Glutamatergic neuron (in vitro differentiated cells): ENCODE results near the gene NEGR1. TPM values are rescaled to one million over a fixed set of nuclear protein-coding genes. Genes with fewer than 3 reads are reported as not detected.

Source experiments
- DNase-seq: peaks from one replicate; pipeline ENCODE4 v3.0.0; 2022
- H3K27ac Mint-ChIP-seq: one replicate; pipeline ENCODE4 v1.8.0; 2020; ENCODE audit warnings: mild to moderate bottlenecking, mixed read lengths, inconsistent platforms; ENCODE audit not compliant: unreplicated experiment
- H3K27me3 Mint-ChIP-seq: one replicate; pipeline ENCODE4 v1.8.0; 2020; ENCODE audit warnings: mild to moderate bottlenecking, moderate library complexity, mixed read lengths, inconsistent platforms; ENCODE audit not compliant: unreplicated experiment
- H3K36me3 Mint-ChIP-seq: one replicate; pipeline ENCODE4 v1.8.0; 2020; ENCODE audit warnings: mild to moderate bottlenecking, mixed read lengths, inconsistent platforms; ENCODE audit not compliant: unreplicated experiment
- H3K4me1 Mint-ChIP-seq: one replicate; pipeline ENCODE4 v1.8.0; 2020; ENCODE audit warnings: mild to moderate bottlenecking, low read depth, mixed read lengths, inconsistent platforms; ENCODE audit not compliant: unreplicated experiment
- H3K4me3 Mint-ChIP-seq: one replicate; pipeline ENCODE4 v1.8.0; 2020; ENCODE audit warnings: mild to moderate bottlenecking, mixed read lengths, inconsistent platforms; ENCODE audit not compliant: unreplicated experiment
- H3K9me3 Mint-ChIP-seq: one replicate; pipeline ENCODE4 v1.8.0; 2020; ENCODE audit warnings: mild to moderate bottlenecking, moderate library complexity, mixed read lengths, inconsistent platforms; ENCODE audit not compliant: unreplicated experiment
- total RNA-seq: library from RNA; stranded (reverse); fragmentation: NEBNext Ultra II Directional; extraction: Animal tissue kit (Norgen Biotek cat#: 25700); gene quantifications from one replicate; pipeline ENCODE4 v1.2.1, GENCODE V29; 2021; ENCODE audit not compliant: unreplicated experiment
- TF ChIP-seq, protein P1 (sequence below): fragments of 200-600 bp; sonication (generic); IDR thresholded peaks from one replicate; pipeline ENCODE4 v1.5.0; 2021; ENCODE audit not compliant: partially characterized antibody, unreplicated experiment

The NEGR1 gene
- total RNA-seq, 1 donor from 2014 or later: 0.51 TPM

DNA sequence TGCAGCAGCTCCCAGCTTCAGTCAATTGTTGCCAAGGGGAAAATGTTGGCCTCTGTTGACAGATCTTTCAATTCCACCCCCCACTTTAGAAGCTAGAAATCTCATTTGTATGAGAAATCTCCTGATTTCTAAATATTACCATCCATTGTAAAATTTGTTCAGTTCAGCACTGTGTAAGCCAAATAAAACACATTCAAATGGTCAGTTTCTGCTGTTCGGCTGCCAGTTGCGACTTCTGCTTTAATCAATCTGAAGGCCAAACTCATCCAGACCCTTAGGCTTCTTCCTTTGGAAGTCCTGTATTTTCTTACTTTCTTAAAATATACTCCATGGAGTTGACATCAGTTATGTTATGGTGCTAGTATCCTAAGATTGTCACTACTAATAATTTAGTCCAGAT is 920.3 kb downstream of the NEGR1 start:
- DNase-seq: no peak
- Mint-ChIP-seq H3K27ac (no peak overlapping the region), H3K36me3 (no peaks in the 10 kb centered on the region), H3K4me3 (no peak overlapping the region), H3K4me1 (no peaks in the 10 kb centered on the region), H3K9me3 (no peaks in the 10 kb centered on the region), H3K27me3 (no peaks in the 10 kb centered on the region)
- TF ChIP-seq, protein P1, sequence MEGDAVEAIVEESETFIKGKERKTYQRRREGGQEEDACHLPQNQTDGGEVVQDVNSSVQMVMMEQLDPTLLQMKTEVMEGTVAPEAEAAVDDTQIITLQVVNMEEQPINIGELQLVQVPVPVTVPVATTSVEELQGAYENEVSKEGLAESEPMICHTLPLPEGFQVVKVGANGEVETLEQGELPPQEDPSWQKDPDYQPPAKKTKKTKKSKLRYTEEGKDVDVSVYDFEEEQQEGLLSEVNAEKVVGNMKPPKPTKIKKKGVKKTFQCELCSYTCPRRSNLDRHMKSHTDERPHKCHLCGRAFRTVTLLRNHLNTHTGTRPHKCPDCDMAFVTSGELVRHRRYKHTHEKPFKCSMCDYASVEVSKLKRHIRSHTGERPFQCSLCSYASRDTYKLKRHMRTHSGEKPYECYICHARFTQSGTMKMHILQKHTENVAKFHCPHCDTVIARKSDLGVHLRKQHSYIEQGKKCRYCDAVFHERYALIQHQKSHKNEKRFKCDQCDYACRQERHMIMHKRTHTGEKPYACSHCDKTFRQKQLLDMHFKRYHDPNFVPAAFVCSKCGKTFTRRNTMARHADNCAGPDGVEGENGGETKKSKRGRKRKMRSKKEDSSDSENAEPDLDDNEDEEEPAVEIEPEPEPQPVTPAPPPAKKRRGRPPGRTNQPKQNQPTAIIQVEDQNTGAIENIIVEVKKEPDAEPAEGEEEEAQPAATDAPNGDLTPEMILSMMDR: no peak

DNA sequence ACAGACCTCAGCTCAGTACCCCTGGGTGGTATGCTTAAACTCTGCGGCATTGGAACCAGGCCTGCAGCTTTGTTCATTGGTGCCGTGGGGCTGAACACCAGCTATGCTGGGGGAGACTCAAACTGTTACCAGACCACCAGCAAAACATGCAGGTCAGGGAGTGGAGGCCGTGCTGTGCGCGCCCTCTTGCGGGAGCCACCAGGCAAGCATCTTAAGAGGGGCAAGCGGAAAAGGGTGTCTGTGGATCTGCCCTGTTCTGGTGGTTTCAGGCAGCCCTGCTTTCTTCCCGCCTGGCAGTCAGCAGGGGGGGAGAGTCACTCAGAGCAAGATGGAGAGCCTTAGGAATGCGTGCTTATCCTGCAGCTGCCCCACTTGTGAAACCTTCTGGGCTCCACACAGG is 924.6 kb downstream of the NEGR1 start:
- no peaks in the 10 kb centered on the region for H3K4me1 Mint-ChIP-seq
- TF ChIP-seq, protein P1: peak; percentile 38
- no peak overlapping the region for H3K27ac Mint-ChIP-seq
- H3K4me3 Mint-ChIP-seq: no peak overlapping the region
- no peaks in the 10 kb centered on the region for H3K36me3 Mint-ChIP-seq
- DNase-seq: peak; percentile 37
- peaks cover under 1% of the 10 kb centered on the region for H3K9me3 Mint-ChIP-seq
- no peaks in the 10 kb centered on the region for H3K27me3 Mint-ChIP-seq

DNA sequence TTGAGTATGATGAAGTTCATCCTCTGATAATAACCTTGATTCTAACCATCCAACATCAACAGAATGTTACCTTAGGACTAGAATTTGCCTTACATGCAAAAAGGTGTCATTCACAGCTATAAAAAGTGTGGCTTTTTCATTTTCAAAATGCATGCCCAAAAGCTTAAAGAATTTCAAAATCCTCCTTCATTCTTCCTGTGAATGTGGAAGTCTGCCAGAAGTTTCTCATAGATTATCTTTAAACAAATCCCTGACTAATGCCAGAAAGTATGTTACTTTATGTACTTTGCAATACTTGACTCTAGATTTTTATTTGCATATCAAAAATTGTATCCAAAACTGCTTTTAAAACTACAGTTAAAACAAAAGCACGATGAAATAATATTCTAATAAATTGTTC is 930.9 kb downstream of the NEGR1 start:
- no peak overlapping the region for H3K27ac Mint-ChIP-seq
- no peak overlapping the region for H3K4me3 Mint-ChIP-seq
- TF ChIP-seq, protein P1: no peak
- no peaks in the 10 kb centered on the region for H3K36me3 Mint-ChIP-seq
- no peaks in the 10 kb centered on the region for H3K27me3 Mint-ChIP-seq
- no peak for DNase-seq
- no peaks in the 10 kb centered on the region for H3K4me1 Mint-ChIP-seq
- peaks cover 1% of the 10 kb centered on the region for H3K9me3 Mint-ChIP-seq

DNA sequence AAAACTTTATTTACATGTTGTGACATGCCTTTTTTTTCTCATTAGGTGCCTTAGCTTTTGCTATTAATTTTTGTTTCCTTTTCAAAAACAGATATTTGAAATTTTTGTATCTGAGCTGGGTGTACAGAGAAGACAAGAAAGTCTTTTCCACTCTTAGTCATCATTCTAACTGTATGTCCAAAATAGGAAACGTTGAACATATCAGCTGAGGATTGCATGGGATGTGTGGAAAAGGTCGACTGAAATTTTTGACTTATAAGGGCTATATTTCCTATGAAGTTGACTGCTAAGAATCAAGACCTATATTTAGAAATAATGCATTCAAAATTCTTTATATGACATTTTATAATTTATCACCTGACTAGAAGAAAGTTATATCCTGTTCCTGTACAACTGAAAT is 931.5 kb downstream of the NEGR1 start:
- TF ChIP-seq, protein P1: no peak
- H3K4me3 Mint-ChIP-seq: no peak overlapping the region
- no peaks in the 10 kb centered on the region for H3K27me3 Mint-ChIP-seq
- H3K36me3 Mint-ChIP-seq: no peaks in the 10 kb centered on the region
- DNase-seq: no peak
- H3K27ac Mint-ChIP-seq: no peak overlapping the region
- no peaks in the 10 kb centered on the region for H3K4me1 Mint-ChIP-seq
- peaks cover 1% of the 10 kb centered on the region for H3K9me3 Mint-ChIP-seq

DNA sequence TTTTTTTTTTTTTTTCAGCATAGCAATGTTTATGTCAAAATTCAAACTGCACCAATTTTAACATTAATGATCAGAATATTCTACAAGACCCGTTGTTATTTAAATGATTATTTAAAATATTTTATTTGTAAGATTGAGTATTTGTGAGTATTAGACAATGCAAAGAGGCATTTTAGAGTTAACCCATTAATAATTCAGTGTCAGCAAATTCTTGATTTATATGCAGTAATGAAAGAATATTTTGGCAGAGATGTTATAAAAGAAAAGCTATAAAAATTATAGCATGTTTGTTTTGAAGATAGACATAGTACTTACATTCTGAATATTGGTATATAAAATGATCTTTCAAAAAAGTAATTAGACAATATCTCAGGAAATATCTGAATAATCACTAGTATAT is 932.0 kb downstream of the NEGR1 start:
- no peak overlapping the region for H3K4me3 Mint-ChIP-seq
- no peak overlapping the region for H3K27ac Mint-ChIP-seq
- TF ChIP-seq, protein P1: no peak
- no peaks in the 10 kb centered on the region for H3K4me1 Mint-ChIP-seq
- no peaks in the 10 kb centered on the region for H3K27me3 Mint-ChIP-seq
- DNase-seq: no peak
- H3K36me3 Mint-ChIP-seq: no peaks in the 10 kb centered on the region
- H3K9me3 Mint-ChIP-seq: peaks cover 1% of the 10 kb centered on the region
